Natural killer cell (primary cell): ENCODE data around the gene CARS1. TPM values are rescaled to one million over a fixed set of nuclear protein-coding genes. Genes with fewer than 3 reads are reported as not detected.
A peak's percentile ranks its signal among the peaks of the same experiment; 100 is the strongest.

Source experiments
- ATAC-seq, 3 donors: fragments of 150-1000 bp in 2 of 3; fragments of 200-7000 bp in 1 of 3; cut with Tn5 transposase; 1 replicate in 1 of 3; 2 replicates in 2 of 3; pipeline ENCODE4 v1.10.0; 2021; ENCODE audit warnings: mild to moderate bottlenecking in 2 of 3, moderate library complexity in 2 of 3
- DNase-seq, 2 donors: peaks; one replicate each; pipeline versions ENCODE4 v3.0.0 to v3.0.0-alpha.2; 2013 to 2021; ENCODE audit warnings: mixed read lengths in 1 of 2
- H3K27ac ChIP-seq: one replicate; pipeline ENCODE4 v1.5.1; 2013; ENCODE audit warnings: mild to moderate bottlenecking, low read length
- H3K27me3 ChIP-seq: one replicate; pipeline ENCODE4 v1.6.1; 2013; ENCODE audit warnings: low read length; ENCODE audit not compliant: control insufficient read depth, insufficient read depth
- H3K36me3 ChIP-seq: one replicate; pipeline ENCODE4 v1.6.1; 2013; ENCODE audit warnings: low read length; ENCODE audit not compliant: control insufficient read depth, insufficient read depth
- H3K4me1 ChIP-seq: one replicate; pipeline ENCODE4 v1.6.1; 2013; ENCODE audit warnings: low read length; ENCODE audit not compliant: control insufficient read depth, insufficient read depth
- H3K4me3 ChIP-seq: one replicate; pipeline ENCODE4 v1.5.1; 2013; ENCODE audit warnings: low read length
- H3K9me3 ChIP-seq: one replicate; pipeline ENCODE4 v1.6.1; 2013; ENCODE audit warnings: low read length; ENCODE audit not compliant: control insufficient read depth, insufficient read depth
- H3K27ac Mint-ChIP-seq, 2 donors: one replicate each; pipeline ENCODE4 v1.8.0; 2022; ENCODE audit warnings: mild to moderate bottlenecking in 2 of 2, mixed read lengths in 2 of 2, moderate library complexity in 1 of 2
- H3K27me3 Mint-ChIP-seq, 2 donors: one replicate each; pipeline ENCODE4 v1.8.0; 2022; ENCODE audit warnings: low read depth in 2 of 2, mixed read lengths in 2 of 2
- H3K36me3 Mint-ChIP-seq: one replicate; pipeline ENCODE4 v1.8.0; 2022; ENCODE audit warnings: mixed read lengths
- H3K4me1 Mint-ChIP-seq, 2 donors: one replicate each; pipeline ENCODE4 v1.8.0; 2022; ENCODE audit warnings: mixed read lengths in 2 of 2
- H3K4me3 Mint-ChIP-seq: one replicate; pipeline ENCODE4 v1.8.0; 2022; ENCODE audit warnings: mild to moderate bottlenecking, moderate library complexity, mixed read lengths
- H3K9me3 Mint-ChIP-seq, 2 donors: one replicate each; pipeline ENCODE4 v1.8.0; 2022; ENCODE audit warnings: mixed read lengths in 2 of 2
- CTCF ChIP-seq: fragments of 200-600 bp; IDR thresholded peaks from one replicate; pipeline ENCODE4 v1.8.0; 2022; ENCODE audit warnings: antibody characterized with exemption
- WGBS: methylation state at CpG from one replicate; pipeline ENCODE4 v1.1.7; 2013; ENCODE audit warnings: missing lambda C conversion rate; ENCODE audit not compliant: insufficient coverage; 5-methylcytosine and 5-hydroxymethylcytosine counted together
- intact Hi-C: fragments of 100-400 bp; cut with micrococcal nuclease; formaldehyde crosslinking; loops from one replicate; pipeline ENCODE4 v1.14.2; 2022
- total RNA-seq, 4 donors: library from RNA; stranded (reverse); fragments of 120-200 nt in 1 of 4; gene quantifications; one replicate each; pipeline versions ENCODE4 v1.2.3 to v1.2.4, GENCODE V29; 2013 to 2022

The CARS1 gene
- total RNA-seq, 3 donors from 2014 or later (not counting 1 experiment from before 2014, with no cell fraction given) = 47.9 to 51.3 (median 50.3) TPM

DNA sequence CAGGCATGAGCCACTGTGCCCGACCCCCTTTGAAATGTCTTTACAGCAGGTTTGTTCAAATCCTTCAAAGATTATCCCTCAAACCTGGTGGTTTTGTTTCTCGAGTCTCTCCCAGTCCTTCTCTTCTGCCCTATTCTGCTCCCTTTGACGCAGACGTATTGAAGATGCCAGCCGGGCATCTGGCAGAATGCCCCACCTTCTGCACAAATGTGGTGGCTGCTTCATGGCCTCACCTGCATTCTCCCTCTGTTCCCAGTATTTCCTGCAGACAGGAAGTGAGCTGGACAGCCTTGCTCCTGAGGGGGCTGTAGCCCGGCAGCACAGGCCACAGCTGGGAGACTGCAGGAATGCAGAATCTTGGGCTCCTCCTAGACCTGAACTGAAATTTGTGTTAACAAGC, 60.2 kb downstream of the CARS1 start:
- peaks cover 24% of the 10 kb centered on the region for H3K36me3 ChIP-seq
- no peaks in the 10 kb centered on the region for H3K36me3 Mint-ChIP-seq
- H3K27me3 ChIP-seq = no peaks in the 10 kb centered on the region
- H3K4me3 ChIP-seq = no peak overlapping the region
- no peaks in the 10 kb centered on the region for H3K9me3 ChIP-seq
- ATAC-seq = no peak
- H3K27ac ChIP-seq = no peak overlapping the region
- no peak for TF ChIP-seq CTCF
- no peaks in the 10 kb centered on the region for H3K9me3 Mint-ChIP-seq
- 95% methylated on average over 6 of the region's 6 CpGs for WGBS
- no peak overlapping the region for H3K4me3 Mint-ChIP-seq
- peaks cover 0 to 10% of the 10 kb centered on the region in 2 donors for H3K4me1 Mint-ChIP-seq
- H3K27ac Mint-ChIP-seq = no peak overlapping the region
- H3K27me3 Mint-ChIP-seq = no peaks in the 10 kb centered on the region
- peaks cover 7% of the 10 kb centered on the region for H3K4me1 ChIP-seq
- DNase-seq = no peak
- intact Hi-C loops = no loop called here

DNA sequence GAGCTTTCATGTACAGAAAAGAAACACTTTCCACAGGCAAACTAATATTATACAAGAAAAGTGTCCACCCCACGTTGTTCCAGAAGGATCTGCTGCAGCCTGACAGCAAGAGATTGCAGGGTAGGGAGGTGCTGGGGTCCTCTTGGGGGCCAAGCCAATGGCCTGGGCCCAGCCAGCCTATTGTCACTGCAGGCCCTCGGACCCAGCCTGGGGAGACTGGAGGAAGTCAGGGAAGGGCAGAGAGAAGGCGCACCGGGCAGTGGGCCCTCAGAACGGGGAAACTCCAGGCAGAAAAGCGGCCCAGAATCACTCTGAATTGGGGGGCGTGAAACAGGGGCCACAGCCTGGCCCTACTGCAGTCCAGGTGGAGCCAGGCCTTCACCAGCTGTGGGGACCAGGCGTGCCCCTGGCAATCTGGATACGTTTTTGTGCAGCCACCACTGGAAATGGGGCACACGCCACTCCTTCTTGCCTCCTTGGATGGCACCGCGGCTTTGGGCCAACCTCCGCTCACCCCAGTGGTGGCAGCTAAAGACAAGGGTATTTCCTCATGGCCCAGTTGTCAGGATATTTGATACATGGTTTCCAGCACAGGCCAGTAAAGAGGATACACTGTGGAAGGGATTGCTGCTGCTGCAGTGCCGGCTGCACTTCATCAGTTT, 61.2 kb downstream of the CARS1 start:
- 84% methylated on average over 14 of the region's 14 CpGs for WGBS
- no peak for ATAC-seq

DNA sequence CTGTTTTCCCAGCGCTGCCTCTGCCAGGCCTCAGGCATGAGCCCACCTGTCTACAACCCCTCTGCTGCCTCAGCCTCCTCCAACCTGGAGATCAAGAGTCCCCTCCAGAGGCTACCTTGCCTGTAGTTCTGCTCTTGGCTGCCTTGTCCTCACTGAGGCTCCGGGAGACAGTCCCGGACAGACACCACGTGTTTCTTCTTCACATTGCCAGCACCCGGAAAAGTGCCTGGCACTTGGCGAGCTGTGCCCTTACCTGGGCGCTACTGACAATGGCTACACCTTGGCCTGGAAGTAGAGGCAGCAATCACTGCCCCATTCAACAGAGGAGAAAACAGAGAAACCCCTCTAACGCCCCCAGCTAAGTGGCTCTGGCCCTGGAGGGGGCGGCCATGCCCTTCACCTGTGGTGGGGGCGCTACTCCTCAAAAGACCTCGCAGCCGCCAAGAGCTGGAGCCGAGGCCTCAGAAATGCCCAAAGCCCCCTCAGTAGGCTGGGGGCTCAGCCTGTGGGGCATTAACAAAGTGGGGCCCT, 62.1 kb downstream of the CARS1 start:
- Histone ChIP-seq H3K4me1 (peaks cover 18% of the 10 kb centered on the region), H3K4me3 (no peak overlapping the region), H3K36me3 (peaks cover 6% of the 10 kb centered on the region), H3K27ac (no peak overlapping the region), H3K27me3 (no peaks in the 10 kb centered on the region), H3K9me3 (no peaks in the 10 kb centered on the region)
- TF ChIP-seq CTCF = no peak
- no peaks in the 10 kb centered on the region for H3K36me3 Mint-ChIP-seq
- intact Hi-C loops = no loop called here
- 96% methylated on average over 13 of the region's 13 CpGs for WGBS
- no peak overlapping the region for H3K4me3 Mint-ChIP-seq
- no peak for DNase-seq
- H3K27ac Mint-ChIP-seq = no peak overlapping the region
- peaks cover 15 to 27% of the 10 kb centered on the region in 2 donors for H3K4me1 Mint-ChIP-seq
- H3K27me3 Mint-ChIP-seq = no peaks in the 10 kb centered on the region
- no peak for ATAC-seq
- H3K9me3 Mint-ChIP-seq = no peaks in the 10 kb centered on the region

More for the DNA sequence above, 61.2 kb downstream of the CARS1 start:
- Mint-ChIP-seq H3K9me3 (no peaks in the 10 kb centered on the region), H3K27ac (no peak overlapping the region), H3K4me1 (peaks cover 6 to 18% of the 10 kb centered on the region in 2 donors), H3K36me3 (no peaks in the 10 kb centered on the region), H3K4me3 (no peak overlapping the region), H3K27me3 (no peaks in the 10 kb centered on the region)
- H3K36me3 ChIP-seq = peaks cover 15% of the 10 kb centered on the region
- intact Hi-C loops = no loop called here
- no peak for TF ChIP-seq CTCF
- H3K27ac ChIP-seq = no peak overlapping the region
- no peaks in the 10 kb centered on the region for H3K9me3 ChIP-seq
- H3K4me3 ChIP-seq = no peak overlapping the region
- H3K27me3 ChIP-seq = no peaks in the 10 kb centered on the region
- H3K4me1 ChIP-seq = peaks cover 13% of the 10 kb centered on the region
- no peak for DNase-seq

GRCh38 chr11:2994336-2994730, 62.9 kb downstream of the CARS1 start:
- DNase-seq = no peak
- Histone ChIP-seq H3K9me3 (no peaks in the 10 kb centered on the region), H3K27me3 (no peaks in the 10 kb centered on the region), H3K27ac (no peak overlapping the region), H3K4me3 (no peak overlapping the region), H3K36me3 (no peaks in the 10 kb centered on the region), H3K4me1 (peaks cover 18% of the 10 kb centered on the region)
- intact Hi-C loops = loop anchor here (5.0 kb wide), 3 partner anchors 62 to 108 kb away; partner anchors contain the start of gene CARS1
- peaks cover 23 to 35% of the 10 kb centered on the region in 2 donors for H3K4me1 Mint-ChIP-seq
- H3K27ac Mint-ChIP-seq = no peak overlapping the region
- H3K27me3 Mint-ChIP-seq = no peaks in the 10 kb centered on the region
- H3K9me3 Mint-ChIP-seq = no peaks in the 10 kb centered on the region
- H3K4me3 Mint-ChIP-seq = peak overlapping the region; percentile 51
- WGBS = 100% methylated on average over 3 of the region's 4 CpGs
- ATAC-seq = no peak
- no peaks in the 10 kb centered on the region for H3K36me3 Mint-ChIP-seq
- TF ChIP-seq CTCF = no peak
